Measurements from ENCODE around the gene GFY.
A peak's percentile ranks its signal among the peaks of the same experiment; 100 is the strongest.

GFY gene

GRCh38 chr19:49422407-49423070, 2.6 kb upstream of the GFY start:
- H3K4me3 ChIP-seq (ENCODE audit: low read depth, low read length), result peak overlapping the region; percentile 64
- peak overlapping the region; percentile 47 for H3K9ac ChIP-seq (ENCODE audit: low read depth, low read length)
- no peaks in the 10 kb centered on the region for H3K36me3 ChIP-seq (ENCODE audit: control insufficient read depth, insufficient read depth, low read length)
- H3K9me3 ChIP-seq (ENCODE audit: control insufficient read depth, insufficient read depth, low read length), result no peaks in the 10 kb centered on the region
- H3K27me3 ChIP-seq (ENCODE audit: control insufficient read depth, insufficient read depth, low read length), result peaks cover 67% of the 10 kb centered on the region
- H3K4me1 ChIP-seq (ENCODE audit: control insufficient read depth, insufficient read depth, low read length), result peaks cover 20% of the 10 kb centered on the region

DNA sequence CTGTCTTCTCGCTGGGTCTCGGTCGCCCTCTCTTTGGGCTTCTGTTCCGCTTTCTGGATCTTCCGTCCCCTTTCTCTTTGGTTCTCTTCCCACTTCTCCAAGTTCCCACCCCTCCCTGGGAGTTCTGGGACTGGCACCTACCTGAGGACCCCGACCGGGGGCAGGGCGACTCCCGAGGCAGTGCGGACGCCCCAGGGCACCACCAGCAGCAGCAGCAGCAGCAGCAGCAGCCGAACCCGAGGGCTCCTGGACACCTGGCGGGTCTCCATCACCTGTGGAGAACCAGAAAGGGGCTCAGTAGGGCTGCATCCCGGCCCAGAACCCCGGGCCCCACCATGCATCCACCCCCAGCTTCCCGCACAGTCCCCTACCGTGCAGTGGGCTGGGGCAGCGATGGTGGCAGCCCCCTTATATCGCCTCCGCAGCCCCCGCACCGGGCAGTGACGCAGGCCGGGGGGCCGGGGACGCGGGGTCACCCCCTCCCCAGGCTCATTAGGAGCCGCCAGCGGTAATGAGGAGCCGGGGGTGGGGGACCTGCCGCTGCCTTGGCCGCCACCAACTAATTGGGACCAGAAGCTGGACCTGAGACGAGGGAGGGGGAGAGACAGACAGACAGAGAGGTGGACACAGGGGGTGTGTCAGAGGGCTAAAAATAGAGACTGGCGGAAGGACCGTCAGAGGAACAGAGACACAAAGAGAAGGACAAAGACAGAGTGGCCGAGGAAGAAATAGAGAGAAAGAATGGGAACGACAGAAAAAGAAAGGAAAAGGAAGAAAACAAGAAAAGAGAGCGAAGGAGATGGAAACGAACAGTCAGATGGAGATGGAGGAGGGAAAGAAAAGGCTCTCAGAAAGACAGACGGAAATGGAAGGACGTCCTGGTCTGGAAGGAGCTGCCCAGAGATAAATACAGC, 1.9 kb upstream of the GFY start, which contains the start of gene PTH2:
Gene PTH2, minus strand, starts transcription at position 371 of the 914 bp plus-strand sequence. Its CDS starts 102 bp downstream, at position 269.
- peaks cover 20% of the 10 kb centered on the region for H3K4me1 ChIP-seq (ENCODE audit: control insufficient read depth, insufficient read depth, low read length)
- H3K9me3 ChIP-seq (ENCODE audit: control insufficient read depth, insufficient read depth, low read length), result no peaks in the 10 kb centered on the region
- H3K36me3 ChIP-seq (ENCODE audit: control insufficient read depth, insufficient read depth, low read length), result no peaks in the 10 kb centered on the region
- peak within 1 kb of the TSS; percentile 47 for H3K9ac ChIP-seq (ENCODE audit: low read depth, low read length)
- H3K27me3 ChIP-seq (ENCODE audit: control insufficient read depth, insufficient read depth, low read length), result peaks cover 68% of the 10 kb centered on the region
- peak within 1 kb of the TSS; percentile 64 for H3K4me3 ChIP-seq (ENCODE audit: low read depth, low read length)

DNA sequence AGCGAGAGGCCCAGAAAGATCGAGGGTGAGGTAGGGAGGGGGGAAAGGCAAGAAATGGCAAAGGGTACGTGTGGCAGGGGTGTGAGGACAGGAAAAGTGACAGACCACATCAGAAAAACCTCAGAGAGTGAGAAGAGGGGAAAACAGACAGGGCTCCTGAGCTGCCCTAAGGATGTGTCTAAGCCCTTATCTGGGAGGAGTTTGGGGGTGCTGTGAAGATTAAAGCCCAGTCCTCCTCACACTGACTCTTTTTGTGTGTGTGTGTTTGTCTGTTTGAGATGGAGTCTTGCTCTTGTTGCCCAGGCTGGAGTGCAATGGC, 1.2 kb upstream of the GFY start:
- no peaks in the 10 kb centered on the region for H3K9me3 ChIP-seq (ENCODE audit: control insufficient read depth, insufficient read depth, low read length)
- peaks cover 20% of the 10 kb centered on the region for H3K4me1 ChIP-seq (ENCODE audit: control insufficient read depth, insufficient read depth, low read length)
- peak overlapping the region; percentile 64 for H3K4me3 ChIP-seq (ENCODE audit: low read depth, low read length)
- H3K9ac ChIP-seq (ENCODE audit: low read depth, low read length), result no peak overlapping the region
- no peaks in the 10 kb centered on the region for H3K36me3 ChIP-seq (ENCODE audit: control insufficient read depth, insufficient read depth, low read length)
- peaks cover 65% of the 10 kb centered on the region for H3K27me3 ChIP-seq (ENCODE audit: control insufficient read depth, insufficient read depth, low read length)

GRCh38 chr19:49425922-49426592, 869 bp downstream of the GFY start:
- H3K9me3 ChIP-seq (ENCODE audit: control insufficient read depth, insufficient read depth, low read length), result no peaks in the 10 kb centered on the region
- H3K4me3 ChIP-seq (ENCODE audit: low read depth, low read length), result peak overlapping the region; percentile 65
- H3K9ac ChIP-seq (ENCODE audit: low read depth, low read length), result no peak overlapping the region
- H3K4me1 ChIP-seq (ENCODE audit: control insufficient read depth, insufficient read depth, low read length), result peaks cover 20% of the 10 kb centered on the region
- peaks cover 79% of the 10 kb centered on the region for H3K27me3 ChIP-seq (ENCODE audit: control insufficient read depth, insufficient read depth, low read length)
- H3K36me3 ChIP-seq (ENCODE audit: control insufficient read depth, insufficient read depth, low read length), result no peaks in the 10 kb centered on the region

DNA sequence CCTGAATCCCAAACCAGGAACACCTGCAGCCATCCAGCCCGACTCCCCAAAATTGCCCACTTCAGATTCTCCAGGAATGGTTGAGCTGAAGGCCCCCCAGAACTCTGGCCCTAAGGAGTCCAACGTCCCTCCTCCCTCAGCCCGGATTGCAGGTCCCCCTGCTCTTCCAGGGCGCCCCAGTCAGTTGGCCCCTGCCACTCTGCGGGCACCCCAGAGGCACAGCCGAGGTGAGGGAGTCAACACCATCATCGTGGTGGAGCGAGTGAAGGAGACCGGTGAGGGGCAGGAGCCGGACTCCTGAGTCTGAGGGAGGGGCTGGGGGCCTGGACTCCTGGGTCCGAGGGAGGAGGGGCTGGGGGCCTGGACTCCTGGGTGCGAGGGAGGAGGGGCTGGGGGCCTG, 2.2 kb downstream of the GFY start:
- peaks cover 20% of the 10 kb centered on the region for H3K4me1 ChIP-seq (ENCODE audit: control insufficient read depth, insufficient read depth, low read length)
- peaks cover 73% of the 10 kb centered on the region for H3K27me3 ChIP-seq (ENCODE audit: control insufficient read depth, insufficient read depth, low read length)
- no peak overlapping the region for H3K4me3 ChIP-seq (ENCODE audit: low read depth, low read length)

DNA sequence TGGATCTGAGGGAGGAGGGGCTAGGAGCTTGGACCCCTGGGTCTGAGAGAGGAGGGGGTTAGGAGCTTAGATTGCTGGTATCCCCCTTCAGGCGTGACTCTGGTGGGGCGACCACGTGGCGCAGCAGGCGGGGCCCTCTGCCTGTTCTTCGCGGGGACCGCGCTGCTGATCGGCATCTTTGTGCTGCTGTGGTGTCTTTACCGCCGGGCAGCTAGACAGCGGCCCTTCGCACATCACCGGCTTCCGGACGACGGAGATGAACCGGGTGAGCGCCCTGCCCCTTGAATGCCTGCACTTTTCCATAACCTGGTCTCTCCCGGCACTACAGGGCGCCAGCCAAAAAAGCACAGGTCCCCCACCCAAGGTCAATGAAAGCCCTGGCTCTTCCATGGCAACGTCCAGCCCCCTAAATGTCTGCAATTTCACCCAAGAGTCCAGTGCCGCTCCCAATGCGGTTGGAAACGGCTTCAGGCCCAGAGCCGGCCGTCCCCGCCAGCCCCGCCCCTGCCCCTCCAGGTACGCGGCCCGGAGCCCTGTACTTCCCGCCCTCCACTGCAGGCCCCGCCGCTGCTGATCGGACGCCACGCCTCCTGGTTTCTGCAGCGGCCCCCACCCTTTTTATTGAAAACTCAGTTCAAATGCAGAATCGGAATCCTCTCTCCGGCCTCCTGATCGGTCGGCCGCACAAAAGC, 2.8 kb downstream of the GFY start:
- Histone ChIP-seq H3K27me3 (ENCODE audit: control insufficient read depth, insufficient read depth, low read length) (peaks cover 73% of the 10 kb centered on the region), H3K4me3 (ENCODE audit: low read depth, low read length) (peak overlapping the region; percentile 75), H3K9ac (ENCODE audit: low read depth, low read length) (no peak overlapping the region), H3K4me1 (ENCODE audit: control insufficient read depth, insufficient read depth, low read length) (peaks cover 16% of the 10 kb centered on the region), H3K36me3 (ENCODE audit: control insufficient read depth, insufficient read depth, low read length) (no peaks in the 10 kb centered on the region), H3K9me3 (ENCODE audit: control insufficient read depth, insufficient read depth, low read length) (no peaks in the 10 kb centered on the region)

More for the DNA sequence above, 2.2 kb downstream of the GFY start:
- Histone ChIP-seq H3K9me3 (ENCODE audit: control insufficient read depth, insufficient read depth, low read length) (no peaks in the 10 kb centered on the region), H3K36me3 (ENCODE audit: control insufficient read depth, insufficient read depth, low read length) (no peaks in the 10 kb centered on the region), H3K9ac (ENCODE audit: low read depth, low read length) (no peak overlapping the region)

GRCh38 chr19:49428547-49429451, 3.6 kb downstream of the GFY start:
- H3K27me3 ChIP-seq (ENCODE audit: control insufficient read depth, insufficient read depth, low read length), result peaks cover 73% of the 10 kb centered on the region
- no peaks in the 10 kb centered on the region for H3K9me3 ChIP-seq (ENCODE audit: control insufficient read depth, insufficient read depth, low read length)
- no peaks in the 10 kb centered on the region for H3K36me3 ChIP-seq (ENCODE audit: control insufficient read depth, insufficient read depth, low read length)
- peak overlapping the region; percentile 67 for H3K4me3 ChIP-seq (ENCODE audit: low read depth, low read length)
- H3K9ac ChIP-seq (ENCODE audit: low read depth, low read length), result no peak overlapping the region
- peaks cover 14% of the 10 kb centered on the region for H3K4me1 ChIP-seq (ENCODE audit: control insufficient read depth, insufficient read depth, low read length)

DNA sequence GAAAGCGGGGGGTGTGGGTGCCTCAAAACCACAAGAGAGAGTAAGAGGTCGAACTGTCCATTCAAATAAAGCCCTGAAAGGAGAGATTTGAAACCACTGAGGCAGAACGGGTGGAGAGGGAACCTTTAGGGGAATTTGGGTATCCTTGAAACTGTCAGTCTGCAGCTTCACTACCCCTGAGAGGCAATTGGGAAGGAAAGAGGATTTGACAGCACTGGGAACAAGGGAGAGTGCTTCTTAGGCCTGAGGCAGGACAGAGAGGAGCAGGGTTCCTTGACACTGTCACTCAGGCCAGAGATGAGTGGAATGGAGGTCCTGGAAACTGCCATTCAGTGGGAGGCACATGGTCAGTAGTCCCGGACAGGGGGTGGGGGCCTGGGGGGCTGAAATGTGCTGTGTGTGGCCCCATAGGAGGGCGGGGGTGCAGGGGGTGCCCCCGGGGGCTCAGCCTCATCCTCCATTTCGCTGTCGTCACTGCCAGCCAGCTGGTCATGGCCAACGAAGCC, 5.0 kb downstream of the GFY start:
- peaks cover 14% of the 10 kb centered on the region for H3K4me1 ChIP-seq (ENCODE audit: control insufficient read depth, insufficient read depth, low read length)
- no peak overlapping the region for H3K9ac ChIP-seq (ENCODE audit: low read depth, low read length)
- no peaks in the 10 kb centered on the region for H3K36me3 ChIP-seq (ENCODE audit: control insufficient read depth, insufficient read depth, low read length)
- H3K9me3 ChIP-seq (ENCODE audit: control insufficient read depth, insufficient read depth, low read length), result no peaks in the 10 kb centered on the region
- H3K27me3 ChIP-seq (ENCODE audit: control insufficient read depth, insufficient read depth, low read length), result peaks cover 68% of the 10 kb centered on the region
- no peak overlapping the region for H3K4me3 ChIP-seq (ENCODE audit: low read depth, low read length)

GRCh38 chr19:49430678-49431329, 5.6 kb downstream of the GFY start:
- Histone ChIP-seq H3K9me3 (ENCODE audit: control insufficient read depth, insufficient read depth, low read length) (no peaks in the 10 kb centered on the region), H3K27me3 (ENCODE audit: control insufficient read depth, insufficient read depth, low read length) (peaks cover 68% of the 10 kb centered on the region), H3K4me3 (ENCODE audit: low read depth, low read length) (no peak overlapping the region), H3K4me1 (ENCODE audit: control insufficient read depth, insufficient read depth, low read length) (peaks cover 14% of the 10 kb centered on the region), H3K36me3 (ENCODE audit: control insufficient read depth, insufficient read depth, low read length) (no peaks in the 10 kb centered on the region), H3K9ac (ENCODE audit: low read depth, low read length) (no peak overlapping the region)

GRCh38 chr19:49431330-49431749, 6.2 kb downstream of the GFY start:
- no peak overlapping the region for H3K4me3 ChIP-seq (ENCODE audit: low read depth, low read length)
- H3K4me1 ChIP-seq (ENCODE audit: control insufficient read depth, insufficient read depth, low read length), result peaks cover 16% of the 10 kb centered on the region
- no peaks in the 10 kb centered on the region for H3K9me3 ChIP-seq (ENCODE audit: control insufficient read depth, insufficient read depth, low read length)
- H3K36me3 ChIP-seq (ENCODE audit: control insufficient read depth, insufficient read depth, low read length), result no peaks in the 10 kb centered on the region
- peaks cover 70% of the 10 kb centered on the region for H3K27me3 ChIP-seq (ENCODE audit: control insufficient read depth, insufficient read depth, low read length)
- no peak overlapping the region for H3K9ac ChIP-seq (ENCODE audit: low read depth, low read length)
